T47D (cell line): ENCODE data around the gene RUFY3.
"Not testable (repeated sequence)": the region's sequence is repeated elsewhere in the genome, so short reads cannot be mapped to it uniquely, and the experiment has no call there.

ENCODE experiments used
- DNase-seq, 2 experiments: peaks; one replicate each; pipeline versions ENCODE4 v3.0.0 to v3.0.0-alpha.2; 2011 to 2012; ENCODE audit warnings: low read depth in 1 of 2, low spot score in 1 of 2
- JUND ChIP-seq: IDR thresholded peaks from 2 replicates; pipeline ENCODE4 v1.6.1; 2012; ENCODE audit warnings: low read depth
- in situ Hi-C: cut with HindIII; loops from 2 replicates; pipeline ENCODE4 v1.10.0; 2016; ENCODE audit warnings: low sequenced_read_pairs, low pct_unique_long_range_greater_than_20kb

Gene RUFY3

DNA sequence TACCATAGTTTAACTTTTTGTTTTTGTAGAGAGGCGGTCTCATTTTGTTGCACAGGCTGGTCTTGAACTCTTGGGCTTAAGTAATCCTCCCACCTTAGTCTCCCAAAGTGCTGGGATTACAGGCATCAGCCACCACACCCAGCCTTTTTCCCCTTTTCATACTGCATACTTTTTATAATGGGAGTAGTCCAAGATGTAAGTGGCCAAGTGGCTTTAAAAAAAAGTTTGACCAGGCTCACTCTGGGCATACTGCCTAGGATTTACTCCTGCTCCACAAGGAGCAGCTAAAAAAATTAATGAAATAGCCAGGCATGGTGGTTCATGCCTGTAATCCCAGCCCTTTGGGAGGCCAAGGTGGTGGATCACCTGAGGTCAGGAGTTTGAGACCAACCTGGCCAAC is 111.9 kb downstream of the RUFY3 start:
- in situ Hi-C loops, result no loop called here
- no peak for DNase-seq
- no peak for TF ChIP-seq JUND

DNA sequence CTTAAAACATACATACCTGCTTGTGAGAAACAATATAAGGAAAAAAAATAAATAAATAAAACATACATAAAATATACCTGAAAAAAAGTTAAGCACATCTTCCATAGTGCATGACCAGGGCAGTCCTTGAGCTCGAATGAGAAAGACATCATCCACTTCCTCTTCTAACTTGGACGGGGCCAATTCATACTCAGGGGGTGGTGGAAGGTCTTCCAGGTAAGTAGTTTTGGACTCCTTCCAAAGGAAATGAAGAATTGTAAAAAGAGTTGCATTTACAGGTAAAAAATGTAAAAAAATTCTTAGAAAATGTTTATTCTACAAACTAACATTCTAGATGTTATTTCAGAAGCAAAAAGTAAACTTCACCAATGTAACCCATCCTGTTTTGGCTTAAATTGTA is 114.3 kb downstream of the RUFY3 start:
- TF ChIP-seq JUND, result no peak
- DNase-seq, result no peak
- in situ Hi-C loops, result no loop called here

DNA sequence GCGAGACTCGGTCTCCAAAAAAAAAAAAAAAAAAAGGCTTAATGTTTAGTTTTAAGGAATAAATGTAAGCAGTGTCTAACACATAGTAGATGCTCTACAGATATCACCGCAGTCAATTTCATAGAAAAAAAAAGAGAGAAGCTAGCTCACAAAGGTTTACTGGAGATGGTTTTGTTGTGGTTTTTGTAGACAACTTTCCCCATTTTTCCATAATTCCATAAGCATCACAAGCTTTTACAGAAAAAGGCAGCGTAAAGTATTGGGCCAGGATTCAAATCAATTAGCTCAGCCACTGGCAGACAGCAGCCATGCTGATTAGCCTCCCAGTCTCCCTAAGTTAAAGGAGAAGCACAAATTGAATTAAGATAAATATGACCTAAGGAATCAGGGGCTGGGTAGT is 116.4 kb downstream of the RUFY3 start:
- TF ChIP-seq JUND, result no peak
- DNase-seq, result no peak
- in situ Hi-C loops, result no loop called here

DNA sequence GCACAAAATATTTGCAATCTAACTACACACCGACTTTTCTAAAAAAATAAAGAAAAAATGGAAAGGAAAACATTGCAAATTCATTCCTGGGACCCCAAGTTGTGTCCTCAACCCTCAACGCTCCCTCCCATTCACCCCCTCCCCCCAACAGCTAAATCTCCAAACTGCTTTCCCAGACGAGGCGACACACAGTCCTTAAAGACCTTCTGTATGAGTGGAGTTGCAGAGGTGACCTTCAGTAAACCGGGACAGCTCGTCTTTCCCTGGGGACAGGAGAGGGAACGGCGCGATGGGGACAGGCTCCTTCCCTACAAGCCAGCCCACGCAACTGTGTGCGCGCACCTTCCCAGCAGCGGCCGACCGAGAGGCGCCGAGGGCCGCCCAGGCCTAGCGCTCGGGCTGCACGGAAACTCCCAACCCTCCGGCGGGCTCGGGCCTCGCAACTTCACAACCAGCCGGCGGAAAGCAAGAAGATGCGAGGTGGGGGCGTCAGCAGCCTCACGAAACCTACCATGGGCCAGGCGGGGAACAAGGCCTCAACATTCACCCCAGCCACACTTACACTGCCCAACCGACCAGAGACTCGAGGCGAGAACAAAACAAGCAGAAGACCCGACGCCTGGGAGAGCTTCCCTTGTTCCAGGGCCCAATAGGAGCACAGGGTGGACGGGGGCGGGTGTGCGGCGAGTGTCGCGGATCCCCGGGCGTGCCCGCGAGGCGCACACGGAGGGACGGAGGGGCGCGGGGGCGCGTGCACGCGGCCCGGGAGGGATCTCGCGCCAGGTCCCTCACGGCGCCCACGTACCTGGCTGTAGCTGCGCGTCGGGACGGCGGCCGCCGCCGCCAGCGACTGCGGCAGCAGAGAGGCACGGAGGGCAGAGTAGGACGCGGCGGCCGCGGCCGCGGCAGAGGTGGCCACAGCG is 117.2 kb downstream of the RUFY3 start:
- peak; percentile 41 to 61 for DNase-seq
- no peak for TF ChIP-seq JUND

DNA sequence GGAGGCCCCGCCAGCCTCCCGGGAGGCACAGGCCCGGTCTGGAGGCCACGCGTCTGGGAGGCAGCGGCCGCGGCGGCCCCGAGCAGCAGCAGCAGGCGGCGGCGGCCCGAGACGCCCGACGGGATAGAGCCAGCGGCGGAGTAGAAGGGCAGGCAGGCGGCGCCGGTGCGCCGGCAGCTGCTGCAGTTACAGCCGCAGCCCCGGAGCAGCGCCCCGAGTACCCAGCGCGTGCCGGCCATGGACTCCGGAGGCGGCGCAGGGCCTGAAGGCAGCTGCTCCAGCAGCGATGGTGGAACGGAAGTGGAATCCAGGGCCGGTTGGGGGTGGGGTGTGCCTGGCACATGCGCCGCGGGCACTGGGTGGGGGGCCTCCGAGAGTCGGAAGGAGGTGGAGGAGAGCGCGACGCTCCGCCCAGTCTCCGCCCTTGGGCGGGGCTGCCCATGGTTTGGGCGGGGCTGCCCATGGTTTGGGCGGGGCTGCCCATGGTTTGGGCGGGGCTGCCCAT is 117.9 kb downstream of the RUFY3 start, which contains the start of gene GRSF1:
Gene GRSF1, minus strand, starts transcription at position 302 of the 505 bp plus-strand sequence. Its CDS starts 63 bp downstream, at position 239.
- no peak for TF ChIP-seq JUND
- DNase-seq, result peak; percentile 71 to 93
- in situ Hi-C loops, result no loop called here

More for the DNA sequence above, 117.2 kb downstream of the RUFY3 start:
- in situ Hi-C loops, result no loop called here

DNA sequence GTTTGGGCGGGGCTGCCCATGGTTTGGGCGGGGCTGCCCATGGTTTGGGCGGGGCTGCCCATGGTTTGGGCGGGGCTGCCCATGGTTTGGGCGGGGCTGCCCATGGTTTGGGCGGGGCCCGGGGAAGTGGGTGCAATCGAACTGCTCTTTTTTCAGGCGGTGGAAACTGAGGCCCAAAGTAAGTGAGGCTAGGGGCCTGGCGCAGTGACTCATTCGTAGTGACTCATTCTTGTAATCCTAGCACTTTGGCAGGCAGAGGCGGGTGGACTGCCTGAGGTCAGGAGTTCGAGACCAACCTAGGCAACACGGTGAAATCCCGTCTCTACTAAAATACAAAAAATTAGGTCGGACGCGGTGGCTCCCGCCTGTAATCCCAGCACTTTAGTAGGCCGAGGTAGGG is 118.4 kb downstream of the RUFY3 start:
- in situ Hi-C loops, result not testable (repeated sequence)
- DNase-seq, result peak in 1 of 2 experiments; percentile 41

DNA sequence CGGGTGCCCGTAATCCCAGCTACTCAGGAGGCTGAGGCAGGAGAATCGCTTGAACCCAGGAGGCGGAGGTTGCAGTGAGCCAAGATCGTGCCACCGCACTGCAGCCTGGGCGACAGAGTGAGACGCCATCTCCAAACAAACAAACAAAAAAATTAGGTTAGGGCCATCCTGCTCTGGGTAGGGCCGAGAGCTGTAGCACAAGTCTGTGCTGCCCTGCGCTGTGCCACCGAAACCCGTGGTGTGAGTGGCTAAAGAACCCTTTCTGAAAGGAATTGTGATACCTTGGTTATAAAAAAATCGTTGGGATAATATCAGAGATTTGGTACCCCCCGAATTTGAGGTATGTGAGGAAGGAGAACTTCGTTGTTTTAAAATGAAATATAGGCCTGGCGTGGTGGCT is 118.9 kb downstream of the RUFY3 start:
- in situ Hi-C loops, DNase-seq: not testable (repeated sequence)

DNA sequence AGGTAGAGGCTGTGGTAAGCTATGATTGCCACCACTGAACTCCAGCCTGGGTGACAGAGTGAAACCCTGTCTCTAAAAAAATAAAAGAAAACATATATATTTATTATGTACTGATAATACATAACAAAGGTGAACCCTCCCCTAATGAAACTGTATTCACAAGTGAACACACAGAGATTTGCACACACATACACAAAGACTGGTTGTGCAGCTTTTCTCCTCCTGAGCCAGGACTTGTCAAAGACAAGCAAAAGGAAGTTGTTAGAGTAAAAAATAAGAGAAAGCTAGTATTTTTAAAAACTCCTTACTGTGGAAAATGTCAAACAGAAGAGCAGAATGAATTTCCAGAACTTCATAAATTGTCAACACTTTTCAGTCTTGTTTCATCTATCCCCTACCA is 119.4 kb downstream of the RUFY3 start:
- in situ Hi-C loops, result no loop called here
- DNase-seq, result peak in 1 of 2 experiments; percentile 7
- no peak for TF ChIP-seq JUND

DNA sequence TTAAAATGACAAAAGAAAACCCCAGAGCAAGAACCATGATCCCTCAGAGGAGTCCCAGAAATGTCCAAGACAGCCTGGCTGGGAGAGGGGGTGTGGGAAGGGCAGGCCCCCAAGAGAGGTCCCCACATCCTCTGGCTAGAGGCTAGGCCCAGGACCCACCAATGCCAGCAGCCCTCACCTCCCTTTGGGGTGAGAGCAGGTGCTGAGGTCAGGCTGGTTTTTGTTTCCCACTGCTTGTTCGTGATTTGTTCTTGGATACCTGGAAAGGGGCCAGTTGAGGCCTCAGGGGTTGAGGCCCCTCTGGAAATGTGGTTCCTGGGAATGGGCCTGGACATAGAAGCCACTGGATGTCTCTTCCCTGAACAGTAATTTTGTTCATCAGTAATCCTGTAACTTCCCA is 120.2 kb downstream of the RUFY3 start:
- no peak for DNase-seq
- TF ChIP-seq JUND, result no peak
- in situ Hi-C loops, result no loop called here

DNA sequence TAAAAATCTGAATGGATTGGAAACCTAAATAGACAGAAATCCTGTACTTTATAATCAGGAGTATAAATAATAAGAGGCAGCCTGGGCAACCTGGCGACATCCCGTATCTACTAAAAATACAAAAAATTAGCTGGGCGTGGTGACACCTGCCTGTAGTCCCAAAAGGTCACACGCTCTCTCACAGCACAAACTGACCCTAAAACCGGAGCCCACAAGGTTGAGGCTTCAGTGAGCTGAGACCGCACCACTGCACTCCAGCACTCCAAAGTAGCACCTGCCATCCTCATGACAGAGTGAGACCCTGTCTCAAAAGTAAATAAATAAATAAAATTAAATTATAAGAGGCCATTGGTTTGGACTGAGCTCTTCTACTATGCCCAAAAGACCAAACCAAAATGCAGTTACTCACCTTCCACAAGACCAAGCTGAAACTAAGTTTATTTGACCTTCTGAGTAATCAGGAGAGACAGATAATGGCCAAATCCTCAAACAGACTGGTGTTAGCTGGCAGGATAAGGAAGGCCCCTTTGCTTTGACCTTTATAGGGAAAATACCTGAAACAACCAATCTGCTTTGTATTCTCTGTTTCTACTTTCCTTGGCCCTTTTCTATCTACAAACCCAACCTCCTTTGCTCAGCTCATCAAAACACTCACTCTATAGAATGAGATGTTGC is 121.1 kb downstream of the RUFY3 start:
- in situ Hi-C loops, result no loop called here

DNA sequence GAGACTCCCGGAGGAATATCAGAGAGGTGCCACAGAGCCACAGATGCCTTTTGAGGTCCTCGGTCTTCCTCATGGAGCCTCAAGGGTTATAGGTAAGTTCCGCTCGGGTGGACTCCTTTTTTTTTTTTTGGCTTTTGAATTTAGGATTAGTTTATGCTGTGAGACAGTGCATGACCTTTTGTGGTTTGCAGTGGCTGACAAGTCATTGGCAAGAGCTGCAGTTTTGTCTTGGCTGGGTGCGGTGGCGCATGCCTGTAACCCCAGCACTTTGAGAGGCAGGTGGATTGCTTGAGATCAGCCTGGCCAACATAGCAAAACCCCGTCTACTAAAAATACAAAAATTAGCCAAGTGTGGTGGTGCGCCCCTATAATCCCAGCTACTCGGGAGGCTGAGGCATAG is 122.4 kb downstream of the RUFY3 start:
- in situ Hi-C loops, result no loop called here
- TF ChIP-seq JUND, result no peak
- no peak for DNase-seq

More for the DNA sequence above, 121.1 kb downstream of the RUFY3 start:
- DNase-seq, result no peak
- TF ChIP-seq JUND, result no peak

DNA sequence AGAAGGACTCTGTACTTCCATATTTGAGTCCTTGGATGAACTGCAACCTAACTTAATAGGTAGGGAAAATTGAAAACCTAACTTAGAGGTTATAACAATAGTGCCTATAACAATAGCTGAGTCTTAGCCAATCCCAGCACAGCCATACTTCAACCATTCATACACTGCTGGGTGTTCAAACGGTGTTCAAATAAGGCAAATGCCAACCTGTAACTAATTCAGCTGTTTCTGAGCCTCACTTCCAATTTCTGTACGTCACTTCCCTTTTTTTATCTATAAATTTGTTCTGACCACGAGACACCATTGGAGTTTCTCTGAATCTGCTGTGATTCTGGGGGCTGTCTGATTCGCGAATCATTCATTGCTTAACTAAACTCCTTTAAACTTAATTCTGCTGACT is 127.5 kb downstream of the RUFY3 start:
- DNase-seq, result no peak
- no peak for TF ChIP-seq JUND
- in situ Hi-C loops, result no loop called here

DNA sequence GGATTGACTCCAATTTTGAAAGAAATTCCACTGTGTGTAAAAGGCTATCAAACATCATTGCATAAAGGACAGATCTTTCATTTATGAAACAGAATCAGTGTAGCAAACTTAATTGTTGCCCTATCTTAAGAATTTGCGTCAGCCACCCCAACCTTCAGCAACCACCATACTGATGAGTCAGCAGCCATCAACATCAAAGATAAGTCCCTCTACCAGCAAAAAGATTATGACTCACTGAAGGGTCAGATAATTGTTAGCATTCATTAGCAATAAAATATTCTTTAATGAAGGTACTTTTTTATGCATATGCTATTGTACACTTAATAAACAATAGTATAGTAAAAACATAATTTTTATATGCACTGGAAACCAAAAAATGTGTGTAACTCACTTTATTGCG is 133.7 kb downstream of the RUFY3 start:
- no peak for TF ChIP-seq JUND
- DNase-seq, result no peak
- in situ Hi-C loops, result no loop called here
